KBM-7 (cell line): Measurements from ENCODE around the gene GADD45GIP1.
"Not testable (repeated sequence)": the region's sequence is repeated elsewhere in the genome, so short reads cannot be mapped to it uniquely, and the experiment has no call there.

ENCODE experiments used
- DNase-seq: peaks from one replicate; pipeline ENCODE4 v3.0.0-alpha.2; 2015
- in situ Hi-C: fragments of 300-500 bp; cut with MboI; formaldehyde crosslinking; loops from 2 replicates; pipeline ENCODE4 v1.14.3; 2020; ENCODE audit warnings: low sequenced_read_pairs, low pct_unique_long_range_greater_than_20kb, mixed read lengths

GADD45GIP1 gene

GRCh38 chr19:12930002-12930645, 26.9 kb downstream of the GADD45GIP1 start:
- peak; percentile 54 for DNase-seq
- in situ Hi-C loops, result no loop called here

DNA sequence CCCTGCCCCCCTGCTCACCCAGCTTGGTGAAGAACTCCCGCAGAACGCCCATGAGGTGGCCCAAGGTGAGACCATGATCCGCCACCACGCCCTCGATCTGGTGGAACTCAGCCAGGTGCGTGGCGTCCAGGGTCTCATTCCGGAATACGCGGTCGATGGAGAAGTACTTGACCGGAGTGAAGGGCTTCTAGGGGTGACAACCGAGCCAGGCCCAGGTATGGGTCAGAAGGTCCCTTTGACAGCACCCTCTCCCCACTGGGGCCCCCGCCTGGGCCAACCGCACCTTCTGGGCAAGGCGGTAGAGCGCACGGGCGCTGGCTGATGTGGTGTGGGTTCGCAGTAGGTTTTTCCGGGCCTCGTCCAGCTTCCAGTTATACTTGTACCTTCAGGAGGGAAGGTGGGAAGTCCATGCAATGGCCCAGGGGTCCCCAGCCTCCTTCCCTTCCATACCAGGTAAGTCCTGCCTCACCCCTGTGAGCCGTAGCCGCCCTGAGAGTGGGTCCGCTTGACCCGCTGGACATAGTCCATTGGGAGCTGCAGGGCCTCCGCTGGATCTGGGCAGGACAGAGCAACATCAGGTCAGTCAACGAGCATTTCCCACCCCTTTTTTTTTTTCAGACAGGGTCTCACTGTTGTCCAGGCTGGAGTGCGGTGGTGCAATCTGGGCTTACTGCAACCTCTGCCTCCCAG, 32.3 kb downstream of the GADD45GIP1 start:
- DNase-seq, result no peak
- in situ Hi-C loops, result no loop called here

DNA sequence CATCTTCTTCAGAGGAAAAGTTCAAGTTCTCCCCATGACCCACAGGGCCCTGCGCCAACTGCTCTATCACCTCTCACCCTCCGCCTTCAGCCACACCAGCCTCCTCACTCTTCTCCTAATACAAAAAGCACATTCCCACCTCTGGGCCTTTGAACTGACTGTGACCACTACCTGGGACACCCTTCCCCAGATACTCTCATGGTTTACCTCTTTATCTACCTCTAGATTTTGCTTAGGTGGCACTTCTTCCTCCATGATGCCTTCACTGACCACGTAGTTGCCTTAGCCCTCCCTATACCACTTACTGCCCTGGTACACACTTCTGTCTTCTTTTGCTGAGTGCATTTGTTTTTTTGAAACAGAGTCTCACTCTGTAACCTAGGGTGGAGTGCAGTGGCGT, 34.1 kb downstream of the GADD45GIP1 start:
- no peak for DNase-seq
- in situ Hi-C loops, result no loop called here

DNA sequence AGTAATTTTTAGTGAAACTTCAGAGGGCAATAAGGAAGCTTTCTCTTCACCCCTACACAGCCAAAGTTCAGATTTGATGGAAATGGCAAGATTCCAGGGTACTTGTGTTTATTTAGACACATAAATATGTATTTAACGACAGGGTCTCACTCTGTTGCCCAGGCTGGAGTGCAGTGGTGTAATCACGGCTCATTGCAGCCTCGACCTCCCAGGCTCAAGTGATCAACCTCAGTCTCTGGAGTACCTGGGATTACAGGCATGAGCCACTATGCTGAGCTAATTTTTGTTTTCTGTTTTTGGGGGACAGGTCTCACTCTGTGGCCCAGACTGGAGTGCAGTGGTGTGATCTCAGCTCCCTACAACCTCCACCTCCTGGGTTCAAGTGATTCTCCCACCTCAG, 36.0 kb downstream of the GADD45GIP1 start:
- DNase-seq, result no peak
- in situ Hi-C loops, result no loop called here

- in situ Hi-C loops, result no loop called here
Measured at GRCh38 chr19:12918253-12918652, 38.8 kb downstream of the GADD45GIP1 start.

DNA sequence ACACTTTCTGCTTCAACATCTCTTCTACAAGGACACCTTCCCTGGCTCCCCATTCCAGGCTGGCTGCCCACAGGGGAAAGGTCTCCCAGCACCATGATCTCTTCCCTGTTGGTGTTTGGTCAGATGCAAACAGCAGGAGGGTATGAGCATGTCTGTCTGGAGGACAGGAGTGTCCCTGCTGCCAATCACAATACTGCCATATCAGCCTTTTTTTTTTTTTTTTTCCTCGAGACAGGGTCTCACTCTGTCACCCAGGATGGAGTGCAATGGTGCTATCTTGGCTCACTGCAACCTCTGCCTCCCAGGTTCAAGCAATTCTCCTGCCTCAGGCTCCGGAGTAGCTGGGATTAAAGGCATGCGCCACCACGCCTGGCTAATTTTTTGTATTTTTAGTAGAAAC, 41.2 kb downstream of the GADD45GIP1 start:
- in situ Hi-C loops, DNase-seq: not testable (repeated sequence)

More at GRCh38 chr19:12918253-12918652, 38.8 kb downstream of the GADD45GIP1 start:
- no peak for DNase-seq

GRCh38 chr19:12913851-12914690, 43.0 kb downstream of the GADD45GIP1 start:
- peak; percentile 93 for DNase-seq
- in situ Hi-C loops, result no loop called here

- in situ Hi-C loops, result no loop called here
- DNase-seq, result peak; percentile 89
Measured at GRCh38 chr19:12913011-12913561, 43.9 kb downstream of the GADD45GIP1 start.

DNA sequence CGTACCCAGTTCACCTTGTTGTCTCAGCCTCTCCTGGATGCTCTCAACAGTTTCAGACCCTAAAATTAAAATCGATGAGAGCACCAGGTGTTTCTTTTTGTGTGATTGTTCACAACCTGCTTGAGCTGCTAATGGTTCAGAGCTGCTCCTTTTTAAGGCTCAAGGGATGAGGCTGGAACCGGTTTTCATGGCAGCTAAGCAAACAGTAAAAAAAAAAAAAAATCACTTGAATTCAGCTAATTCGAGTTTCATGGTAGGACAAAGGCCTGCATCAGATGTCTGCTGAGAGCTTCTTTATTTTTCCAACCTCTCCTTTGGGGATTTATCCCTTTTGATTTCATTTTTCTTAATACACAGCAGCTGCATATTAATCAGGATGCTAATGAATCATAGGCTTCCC, 44.5 kb downstream of the GADD45GIP1 start:
- in situ Hi-C loops, result no loop called here
- DNase-seq, result no peak

- DNase-seq, result no peak
- in situ Hi-C loops, result no loop called here
Measured at GRCh38 chr19:12907166-12907565, 49.9 kb downstream of the GADD45GIP1 start.
